Keratinocyte (primary cell): ENCODE results near the gene TBC1D22B. TPM values are rescaled to one million over a fixed set of nuclear protein-coding genes. Genes with fewer than 3 reads are reported as not detected.

Experiments
- DNase-seq: peaks from one replicate; pipeline ENCODE4 v3.0.0-alpha.2; 2011; ENCODE audit warnings: low read depth, missing footprints, low spot score
- FAIRE-seq: peaks from 2 replicates; lab custom pipeline; 2011; peaks lifted over from hg19 to GRCh38; lab: Jason Lieb, UNC
- H2AFZ ChIP-seq: 2 replicates; pipeline ENCODE4 v1.6.0; 2012; ENCODE audit warnings: low read length, control low read depth, inconsistent platforms; ENCODE audit not compliant: control insufficient read depth
- H3K27ac ChIP-seq: 2 replicates; pipeline ENCODE4 v1.5.1; 2011; ENCODE audit warnings: low read length; ENCODE audit not compliant: control insufficient read depth, insufficient read depth
- H3K27me3 ChIP-seq: 3 replicates; pipeline ENCODE4 v1.6.0; 2011; ENCODE audit warnings: low read length; ENCODE audit not compliant: control insufficient read depth, insufficient read depth; ENCODE audit errors: extremely low read depth
- H3K36me3 ChIP-seq, 2 experiments: 2 replicates in 1 of 2; 3 replicates in 1 of 2; pipeline ENCODE4 v1.5.1; 2011; ENCODE audit warnings: low read length in 2 of 2, mild to moderate bottlenecking in 1 of 2; ENCODE audit not compliant: control insufficient read depth in 2 of 2, insufficient read depth in 2 of 2; ENCODE audit errors: extremely low read depth in 1 of 2
- H3K4me1 ChIP-seq: 3 replicates; pipeline ENCODE4 v1.5.1; 2011; ENCODE audit warnings: low read length; ENCODE audit not compliant: control insufficient read depth, insufficient read depth; ENCODE audit errors: extremely low read depth
- H3K4me2 ChIP-seq: 3 replicates; pipeline ENCODE4 v1.6.0; 2011; ENCODE audit warnings: low read depth, low read length; ENCODE audit not compliant: control insufficient read depth, insufficient read depth; ENCODE audit errors: extremely low read depth
- H3K4me3 ChIP-seq, 3 experiments: fragments of 200-600 bp in 1 of 3; sonication (generic) in 1 of 3; 2 replicates in 2 of 3; 3 replicates in 1 of 3; pipeline ENCODE4 v1.5.1; 2011 to 2016; ENCODE audit warnings: low read length in 3 of 3, mild to moderate bottlenecking in 3 of 3, control low read depth in 2 of 3, inconsistent platforms in 1 of 3, low read depth in 1 of 3, mixed read lengths in 1 of 3, mixed run types in 1 of 3, moderate library complexity in 1 of 3; ENCODE audit not compliant: control insufficient read depth in 2 of 3, insufficient read depth in 2 of 3; ENCODE audit errors: extremely low read depth in 1 of 3
- H3K79me2 ChIP-seq: 2 replicates; pipeline ENCODE4 v1.6.0; 2012; ENCODE audit warnings: low read length; ENCODE audit not compliant: control insufficient read depth, insufficient read depth
- H3K9ac ChIP-seq: 3 replicates; pipeline ENCODE4 v1.6.0; 2011; ENCODE audit warnings: low read length; ENCODE audit not compliant: control insufficient read depth, insufficient read depth; ENCODE audit errors: extremely low read depth
- H3K9me1 ChIP-seq: 3 replicates; pipeline ENCODE4 v1.6.0; 2011; ENCODE audit warnings: low read length; ENCODE audit not compliant: control insufficient read depth, insufficient read depth; ENCODE audit errors: extremely low read depth
- H3K9me3 ChIP-seq: 2 replicates; pipeline ENCODE4 v1.5.1; 2012; ENCODE audit warnings: low read depth, low read length; ENCODE audit not compliant: control insufficient read depth
- H4K20me1 ChIP-seq: 3 replicates; pipeline ENCODE4 v1.6.0; 2011; ENCODE audit warnings: low read length; ENCODE audit not compliant: control insufficient read depth, insufficient read depth; ENCODE audit errors: extremely low read depth
- EZH2 ChIP-seq: IDR thresholded peaks from one replicate; pipeline ENCODE4 v1.6.1; 2012; ENCODE audit warnings: inconsistent platforms, mild to moderate bottlenecking, low read length, moderate library complexity
- dilution Hi-C: fragments of 300-500 bp; cut with MboI; formaldehyde crosslinking; loops from one replicate; pipeline ENCODE4 v1.7.0; 2020; ENCODE audit warnings: low sequenced_read_pairs; ENCODE audit not compliant: extremely low pct_ligation_motif_present
- polyA plus RNA-seq, 5 experiments: library from polyadenylated mRNA; depleted of rRNA in 3 of 5; stranded (reverse) in 3 of 5; stranded (forward) in 1 of 5; unstranded in 1 of 5; fragments of >200 nt; gene quantifications; 1 replicate in 1 of 5; 2 replicates in 3 of 5; 3 replicates in 1 of 5; pipeline versions ENCODE4 v1.2.1 to v1.2.3, GENCODE V29; 2011 to 2012; ENCODE audit warnings: missing spikeins in 2 of 5, low read depth in 1 of 5, low replicate concordance in 1 of 5
- TF ChIP-seq, protein P1 (sequence below), 3 experiments: IDR thresholded peaks in 1 of 3; conservative IDR thresholded peaks in 1 of 3; optimal IDR thresholded peaks in 1 of 3; 2 replicates in 2 of 3; 3 replicates in 1 of 3; pipeline versions ENCODE3 to v1.5.1; 2011; ENCODE audit warnings: low read length in 3 of 3, mild to moderate bottlenecking in 3 of 3, moderate library complexity in 2 of 3, control low read depth in 1 of 3, inconsistent platforms in 1 of 3; ENCODE audit not compliant: insufficient read depth in 2 of 3; ENCODE audit errors: extremely low read depth in 1 of 3

The TBC1D22B gene
- polyA plus RNA-seq, 1 donor (not counting 4 experiments of a cell fraction or from before 2014, with no cell fraction given): 5.9 TPM

DNA sequence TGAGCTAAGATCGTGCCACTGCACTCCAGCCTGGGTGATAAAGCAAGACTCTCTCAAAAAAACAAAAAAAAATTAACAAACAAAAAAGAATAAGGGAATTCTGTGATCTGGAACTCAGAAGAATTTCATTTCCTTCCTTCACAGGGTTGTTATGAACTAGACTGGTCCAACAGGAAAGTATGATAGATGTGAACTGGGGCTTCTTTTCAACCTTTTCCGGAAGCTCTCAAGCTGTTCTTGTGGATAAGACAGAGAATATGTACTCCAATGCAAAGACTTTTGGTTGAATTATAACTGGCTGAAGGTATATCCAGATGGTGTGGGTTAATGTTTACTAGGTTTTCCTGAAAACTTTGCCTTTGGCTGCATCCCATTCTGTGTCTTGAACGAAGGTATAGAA is 101.5 kb downstream of the TBC1D22B start:
- no peak overlapping the region for H3K9ac ChIP-seq
- no peak overlapping the region for H3K4me2 ChIP-seq
- no peak for FAIRE-seq
- H3K27me3 ChIP-seq: no peaks in the 10 kb centered on the region
- H2AFZ ChIP-seq: no peak overlapping the region
- H3K4me3 ChIP-seq: no peak overlapping the region
- dilution Hi-C loops: no loop called here
- no peaks in the 10 kb centered on the region for H4K20me1 ChIP-seq
- TF ChIP-seq, protein P1, sequence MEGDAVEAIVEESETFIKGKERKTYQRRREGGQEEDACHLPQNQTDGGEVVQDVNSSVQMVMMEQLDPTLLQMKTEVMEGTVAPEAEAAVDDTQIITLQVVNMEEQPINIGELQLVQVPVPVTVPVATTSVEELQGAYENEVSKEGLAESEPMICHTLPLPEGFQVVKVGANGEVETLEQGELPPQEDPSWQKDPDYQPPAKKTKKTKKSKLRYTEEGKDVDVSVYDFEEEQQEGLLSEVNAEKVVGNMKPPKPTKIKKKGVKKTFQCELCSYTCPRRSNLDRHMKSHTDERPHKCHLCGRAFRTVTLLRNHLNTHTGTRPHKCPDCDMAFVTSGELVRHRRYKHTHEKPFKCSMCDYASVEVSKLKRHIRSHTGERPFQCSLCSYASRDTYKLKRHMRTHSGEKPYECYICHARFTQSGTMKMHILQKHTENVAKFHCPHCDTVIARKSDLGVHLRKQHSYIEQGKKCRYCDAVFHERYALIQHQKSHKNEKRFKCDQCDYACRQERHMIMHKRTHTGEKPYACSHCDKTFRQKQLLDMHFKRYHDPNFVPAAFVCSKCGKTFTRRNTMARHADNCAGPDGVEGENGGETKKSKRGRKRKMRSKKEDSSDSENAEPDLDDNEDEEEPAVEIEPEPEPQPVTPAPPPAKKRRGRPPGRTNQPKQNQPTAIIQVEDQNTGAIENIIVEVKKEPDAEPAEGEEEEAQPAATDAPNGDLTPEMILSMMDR (optimal IDR thresholded peaks at IDR 0.05 in 1 of 3, IDR thresholded peaks at IDR 0.05 in 1 of 3, conservative IDR thresholded peaks at IDR 0.05 in 1 of 3; ENCODE audit: extremely low read depth in 1 of 3, insufficient read depth in 2 of 3, low read length in 3 of 3): no peak
- no peak for TF ChIP-seq EZH2
- H3K36me3 ChIP-seq: peaks cover 9 to 12% of the 10 kb centered on the region in 2 experiments
- H3K9me1 ChIP-seq: no peaks in the 10 kb centered on the region
- H3K79me2 ChIP-seq: peaks cover 51% of the 10 kb centered on the region
- peaks cover 8% of the 10 kb centered on the region for H3K4me1 ChIP-seq
- no peaks in the 10 kb centered on the region for H3K9me3 ChIP-seq
- no peak for DNase-seq
- H3K27ac ChIP-seq: no peak overlapping the region

DNA sequence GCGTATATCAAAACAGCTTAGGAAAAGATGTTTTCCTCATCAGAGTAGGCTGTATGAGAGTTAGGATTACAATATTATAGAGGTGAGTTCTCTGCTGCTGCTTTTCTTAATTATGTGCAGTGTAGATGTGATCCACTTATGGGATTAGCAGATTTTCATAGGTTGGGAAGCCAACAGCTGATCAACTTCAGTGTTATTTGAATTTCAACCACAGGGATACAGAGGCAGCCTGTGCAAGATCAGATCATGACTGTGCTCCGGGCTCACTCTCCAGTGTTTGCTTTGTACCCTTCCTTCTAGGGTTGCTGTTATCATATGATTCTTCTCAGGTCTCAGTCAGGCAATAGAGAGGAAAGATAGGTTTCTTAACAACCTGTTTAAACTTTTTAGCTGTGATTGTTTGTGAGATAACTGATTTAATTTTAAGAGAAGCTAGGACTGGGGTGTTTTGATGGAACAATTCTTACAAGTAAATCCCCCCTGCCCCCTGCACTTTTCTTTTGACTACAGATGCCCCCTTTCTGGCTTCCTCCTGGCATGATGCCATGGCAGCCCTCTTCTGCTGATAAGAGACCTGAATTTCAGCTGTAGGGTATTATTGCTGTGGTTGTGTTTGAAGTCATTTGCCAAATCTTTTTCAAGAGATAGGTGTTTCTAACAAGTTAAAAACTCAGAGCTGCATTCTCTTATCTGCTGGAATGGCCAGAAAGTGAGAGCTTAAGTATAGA is 104.7 kb downstream of the TBC1D22B start:
- H3K9me3 ChIP-seq: no peaks in the 10 kb centered on the region
- H3K4me3 ChIP-seq: no peak overlapping the region
- H3K4me1 ChIP-seq: no peaks in the 10 kb centered on the region
- peaks cover 10 to 12% of the 10 kb centered on the region in 2 experiments for H3K36me3 ChIP-seq
- H3K79me2 ChIP-seq: peaks cover 19% of the 10 kb centered on the region
- no peak overlapping the region for H2AFZ ChIP-seq
- FAIRE-seq: no peak
- dilution Hi-C loops: no loop called here
- no peak overlapping the region for H3K27ac ChIP-seq
- TF ChIP-seq, protein P1 (optimal IDR thresholded peaks at IDR 0.05 in 1 of 3, IDR thresholded peaks at IDR 0.05 in 1 of 3, conservative IDR thresholded peaks at IDR 0.05 in 1 of 3; ENCODE audit: extremely low read depth in 1 of 3, insufficient read depth in 2 of 3, low read length in 3 of 3): no peak
- no peak for TF ChIP-seq EZH2
- H3K4me2 ChIP-seq: no peak overlapping the region
- no peaks in the 10 kb centered on the region for H3K9me1 ChIP-seq
- H3K9ac ChIP-seq: no peak overlapping the region
- no peak for DNase-seq
- no peaks in the 10 kb centered on the region for H4K20me1 ChIP-seq
- no peaks in the 10 kb centered on the region for H3K27me3 ChIP-seq
